Lower lobe of right lung (tissue), 2 donors: ENCODE measurements around the gene VAV2. TPM values are rescaled to one million over a fixed set of nuclear protein-coding genes. Genes with fewer than 3 reads are reported as not detected.

ENCODE experiments used
- ATAC-seq, 2 donors: fragments of 200-7000 bp; cut with Tn5 transposase; one replicate each; pipeline ENCODE4 v1.9.1; 2020 to 2022; ENCODE audit warnings: mild to moderate bottlenecking in 2 of 2, moderate library complexity in 2 of 2
- DNase-seq: peaks from one replicate; pipeline ENCODE4 v3.0.0-alpha.2; 2020
- H3K27ac ChIP-seq: fragments of 200-600 bp; one replicate; pipeline ENCODE4 v1.8.0; 2022
- H3K27me3 ChIP-seq: fragments of 200-600 bp; one replicate; pipeline ENCODE4 v1.8.0; 2022; ENCODE audit warnings: low read depth
- H3K36me3 ChIP-seq: fragments of 200-600 bp; one replicate; pipeline ENCODE4 v1.8.0; 2022; ENCODE audit warnings: mild to moderate bottlenecking
- H3K4me1 ChIP-seq: fragments of 200-600 bp; one replicate; pipeline ENCODE4 v1.8.0; 2022
- H3K4me3 ChIP-seq: fragments of 200-600 bp; one replicate; pipeline ENCODE4 v1.8.0; 2022; ENCODE audit warnings: mild to moderate bottlenecking
- H3K9me3 ChIP-seq: fragments of 200-600 bp; one replicate; pipeline ENCODE4 v1.8.0; 2022
- intact Hi-C: fragments of 100-400 bp; cut with DNase I; formaldehyde crosslinking; loops from one replicate; pipeline ENCODE4 v1.11.0; 2022
- total RNA-seq: library from RNA; stranded (reverse); fragmentation: NEBNext Ultra II Directional; extraction: Animal tissue kit (Norgen Biotek cat#: 25700); gene quantifications from one replicate; pipeline ENCODE4 v1.2.1, GENCODE V29; 2021
- TF ChIP-seq, protein P1 (sequence below): fragments of 200-600 bp; IDR thresholded peaks from one replicate; pipeline ENCODE4 v1.8.0; 2022; ENCODE audit warnings: antibody characterized with exemption, mild to moderate bottlenecking
- donor health status: DM: no; HTN: yes; CAD: no; lungs with severe emphysema.

Gene VAV2
- total RNA-seq, 1 donor from 2014 or later, result 26.9 TPM

DNA sequence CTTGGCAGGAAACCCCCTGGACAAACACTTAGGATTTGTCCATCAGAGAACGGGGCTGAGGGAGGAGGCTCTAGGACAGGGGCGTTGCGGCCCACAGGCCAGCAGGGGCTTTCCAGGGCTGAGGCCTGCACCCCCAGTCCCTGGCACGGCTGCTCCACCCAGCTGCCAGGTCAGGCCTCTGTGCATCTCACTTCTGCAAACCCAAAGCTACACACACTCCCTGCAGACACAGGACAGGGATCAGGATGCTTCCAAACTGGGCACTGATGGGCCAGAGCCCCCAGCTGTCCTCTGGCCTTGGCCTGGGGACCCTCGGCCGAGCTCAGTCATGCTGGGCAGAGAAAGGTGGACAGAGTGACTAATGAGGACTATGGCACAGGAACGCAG, 147.7 kb downstream of the VAV2 start:
- peak overlapping the region; percentile 82 for H3K27ac ChIP-seq

DNA sequence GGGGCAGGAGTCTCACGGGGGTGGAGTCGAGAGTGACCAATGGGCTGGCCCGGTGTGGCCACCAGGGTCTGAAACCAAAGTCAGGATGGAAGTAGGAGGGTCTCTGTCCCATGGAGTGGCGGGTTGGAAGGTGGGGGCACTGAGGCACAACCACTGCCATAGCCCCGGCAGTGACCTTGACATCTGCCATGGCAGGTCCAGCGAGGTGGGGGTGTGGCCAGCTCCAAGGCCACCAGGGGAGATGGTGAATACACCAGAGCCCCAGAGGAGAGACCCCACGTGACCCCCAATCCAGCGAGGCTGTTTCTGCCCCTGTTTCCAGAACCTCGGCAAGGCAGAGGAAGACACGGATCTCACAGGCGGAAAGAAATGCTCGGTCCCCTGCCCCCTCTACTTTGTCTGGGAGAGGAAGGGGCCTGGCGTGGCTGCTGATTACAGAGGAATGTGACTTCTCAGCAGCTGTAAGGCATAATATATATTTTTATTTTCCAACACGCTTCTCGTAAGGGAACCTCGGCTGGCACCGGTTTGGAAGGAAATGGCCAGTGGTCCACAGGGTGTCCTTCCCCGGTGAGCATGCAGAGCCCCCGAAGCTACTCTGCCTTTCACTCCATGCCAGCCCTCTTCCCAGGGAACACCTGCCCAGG, 148.2 kb downstream of the VAV2 start:
- DNase-seq (no peak), ATAC-seq (no peak)
- Histone ChIP-seq H3K36me3 (no peaks in the 10 kb centered on the region), H3K4me3 (no peak overlapping the region), H3K27ac (peak overlapping the region; percentile 82), H3K27me3 (no peaks in the 10 kb centered on the region), H3K4me1 (peaks cover 32% of the 10 kb centered on the region), H3K9me3 (no peaks in the 10 kb centered on the region)
- TF ChIP-seq, protein P1, sequence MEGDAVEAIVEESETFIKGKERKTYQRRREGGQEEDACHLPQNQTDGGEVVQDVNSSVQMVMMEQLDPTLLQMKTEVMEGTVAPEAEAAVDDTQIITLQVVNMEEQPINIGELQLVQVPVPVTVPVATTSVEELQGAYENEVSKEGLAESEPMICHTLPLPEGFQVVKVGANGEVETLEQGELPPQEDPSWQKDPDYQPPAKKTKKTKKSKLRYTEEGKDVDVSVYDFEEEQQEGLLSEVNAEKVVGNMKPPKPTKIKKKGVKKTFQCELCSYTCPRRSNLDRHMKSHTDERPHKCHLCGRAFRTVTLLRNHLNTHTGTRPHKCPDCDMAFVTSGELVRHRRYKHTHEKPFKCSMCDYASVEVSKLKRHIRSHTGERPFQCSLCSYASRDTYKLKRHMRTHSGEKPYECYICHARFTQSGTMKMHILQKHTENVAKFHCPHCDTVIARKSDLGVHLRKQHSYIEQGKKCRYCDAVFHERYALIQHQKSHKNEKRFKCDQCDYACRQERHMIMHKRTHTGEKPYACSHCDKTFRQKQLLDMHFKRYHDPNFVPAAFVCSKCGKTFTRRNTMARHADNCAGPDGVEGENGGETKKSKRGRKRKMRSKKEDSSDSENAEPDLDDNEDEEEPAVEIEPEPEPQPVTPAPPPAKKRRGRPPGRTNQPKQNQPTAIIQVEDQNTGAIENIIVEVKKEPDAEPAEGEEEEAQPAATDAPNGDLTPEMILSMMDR, result no peak
- intact Hi-C loops, result no loop called here

More for the DNA sequence above, 147.7 kb downstream of the VAV2 start:
- no peaks in the 10 kb centered on the region for H3K27me3 ChIP-seq
- no peak for DNase-seq
- H3K4me1 ChIP-seq, result peaks cover 32% of the 10 kb centered on the region
- peak overlapping the region; percentile 30 for H3K4me3 ChIP-seq
- ATAC-seq, result no peak
- TF ChIP-seq, protein P1, result no peak
- intact Hi-C loops, result no loop called here
- H3K9me3 ChIP-seq, result no peaks in the 10 kb centered on the region
- H3K36me3 ChIP-seq, result no peaks in the 10 kb centered on the region

DNA sequence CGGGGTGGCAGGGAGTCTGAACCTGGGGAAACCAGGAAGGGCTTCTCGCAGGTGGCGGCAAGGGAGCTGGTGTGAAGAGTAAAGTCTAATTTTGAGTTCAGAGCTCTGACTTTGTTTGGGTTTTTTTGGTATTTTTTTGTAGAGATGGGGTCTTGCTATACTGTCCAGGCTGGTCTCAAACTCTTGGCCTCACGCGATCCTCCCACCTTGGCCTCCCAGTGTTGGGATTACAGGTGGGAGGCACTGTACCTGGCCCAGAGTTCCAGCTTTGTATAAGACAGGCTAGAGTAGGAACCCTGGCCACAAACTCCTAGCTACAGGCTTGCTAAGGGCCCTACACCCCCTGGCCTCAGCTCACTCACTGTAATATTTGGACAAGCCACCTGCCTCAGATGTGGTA, 148.9 kb downstream of the VAV2 start:
- no peak overlapping the region for H3K27ac ChIP-seq
- TF ChIP-seq, protein P1, result no peak
- ATAC-seq (no peak), DNase-seq (no peak)
- H3K36me3 ChIP-seq, result no peaks in the 10 kb centered on the region
- H3K4me1 ChIP-seq, result peaks cover 32% of the 10 kb centered on the region
- no peaks in the 10 kb centered on the region for H3K27me3 ChIP-seq
- no peak overlapping the region for H3K4me3 ChIP-seq
- H3K9me3 ChIP-seq, result no peaks in the 10 kb centered on the region
- intact Hi-C loops, result no loop called here

DNA sequence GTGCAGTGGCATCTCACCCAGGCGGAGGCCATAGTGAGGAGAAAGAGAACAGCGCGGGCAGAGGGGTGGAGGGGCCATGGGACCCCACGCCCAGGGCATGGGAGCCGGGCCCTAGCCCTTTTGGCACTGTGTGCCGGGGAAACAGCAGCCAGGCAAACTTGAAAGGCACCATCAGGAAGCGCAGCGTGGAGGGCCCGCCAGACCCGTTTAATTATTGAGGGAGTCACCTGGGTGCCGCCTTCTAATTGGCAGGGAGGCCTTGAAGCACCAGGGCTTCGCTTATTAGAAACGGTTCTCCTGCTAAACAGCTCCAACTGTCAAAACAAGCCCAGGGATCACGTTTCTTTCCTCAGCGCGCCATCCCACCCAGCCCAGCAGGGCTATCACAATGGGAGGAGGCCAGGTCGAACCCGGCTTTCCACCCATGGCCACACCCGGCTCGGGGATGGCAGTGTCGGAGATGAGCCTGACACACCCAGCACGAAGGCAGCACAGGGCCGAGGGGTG, 149.3 kb downstream of the VAV2 start:
- ATAC-seq, result no peak

DNA sequence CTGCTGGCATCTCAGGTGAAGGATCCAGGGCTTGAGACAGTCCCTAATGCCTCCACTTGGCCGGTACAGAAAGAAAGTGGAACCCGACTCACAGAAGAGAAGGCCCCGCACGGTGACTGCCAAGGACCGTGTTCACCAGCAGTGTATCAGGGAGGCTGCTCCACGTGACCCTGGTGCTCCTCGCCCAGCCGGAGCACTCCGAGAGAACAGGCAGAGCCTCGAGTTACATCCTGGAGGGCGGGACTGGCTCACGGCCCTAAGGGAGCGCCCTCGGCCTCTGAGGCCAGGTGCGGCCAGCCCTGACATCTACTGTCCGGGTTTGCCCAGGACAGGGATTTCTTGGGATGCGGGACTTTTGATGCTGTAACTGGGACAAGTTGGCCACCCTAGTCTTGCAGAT, 149.9 kb downstream of the VAV2 start:
- no peak for ATAC-seq
- Histone ChIP-seq H3K4me1 (peaks cover 32% of the 10 kb centered on the region), H3K27me3 (no peaks in the 10 kb centered on the region), H3K9me3 (no peaks in the 10 kb centered on the region), H3K27ac (no peak overlapping the region), H3K4me3 (no peak overlapping the region), H3K36me3 (no peaks in the 10 kb centered on the region)
- TF ChIP-seq, protein P1, result no peak
- DNase-seq, result no peak
- intact Hi-C loops, result no loop called here

More for the DNA sequence above, 149.3 kb downstream of the VAV2 start:
- no peaks in the 10 kb centered on the region for H3K9me3 ChIP-seq
- no peak overlapping the region for H3K4me3 ChIP-seq
- peaks cover 32% of the 10 kb centered on the region for H3K4me1 ChIP-seq
- no peak overlapping the region for H3K27ac ChIP-seq
- no peak for DNase-seq
- no peaks in the 10 kb centered on the region for H3K36me3 ChIP-seq
- H3K27me3 ChIP-seq, result no peaks in the 10 kb centered on the region
- intact Hi-C loops, result no loop called here
- TF ChIP-seq, protein P1, result no peak
